Mesendoderm (in vitro differentiated cells): ENCODE data around the gene CCDC148.
"Not testable (repeated sequence)": the region's sequence is repeated elsewhere in the genome, so short reads cannot be mapped to it uniquely, and the experiment has no call there.

Source experiments
- DNase-seq: peaks from one replicate; pipeline ENCODE4 v3.0.0; 2013
- H2AK5ac ChIP-seq: 2 replicates; pipeline ENCODE4 v1.6.1; 2013; ENCODE audit warnings: low read length, inconsistent platforms
- H2BK120ac ChIP-seq: 2 replicates; pipeline ENCODE4 v1.6.1; 2013; ENCODE audit warnings: low read depth, mild to moderate bottlenecking, low read length, moderate library complexity, mixed read lengths
- H2BK15ac ChIP-seq: replicated peaks from 2 replicates; pipeline ENCODE4 v1.6.1; 2013; ENCODE audit warnings: low read depth, mild to moderate bottlenecking, moderate library complexity
- H2BK5ac ChIP-seq: 2 replicates; pipeline ENCODE4 v1.6.1; 2013; ENCODE audit warnings: low read length, inconsistent platforms
- H3K18ac ChIP-seq: 2 replicates; pipeline ENCODE4 v1.6.1; 2013; ENCODE audit warnings: mild to moderate bottlenecking, low read length, mixed read lengths
- H3K23ac ChIP-seq: one replicate; pipeline ENCODE4 v1.6.1; 2013; ENCODE audit warnings: low read length
- H3K27ac ChIP-seq: 2 replicates; pipeline ENCODE4 v1.5.1; 2013; ENCODE audit warnings: low read depth, mild to moderate bottlenecking, inconsistent platforms, low read length, moderate library complexity
- H3K27me3 ChIP-seq: 2 replicates; pipeline ENCODE4 v1.6.1; 2013; ENCODE audit warnings: low read length, control low read depth, mild to moderate bottlenecking, inconsistent platforms; ENCODE audit not compliant: insufficient read depth, poor library complexity
- H3K36me3 ChIP-seq: 2 replicates; pipeline ENCODE4 v1.6.1; 2013; ENCODE audit warnings: low read length, inconsistent platforms; ENCODE audit not compliant: control insufficient read depth, insufficient read depth
- H3K4ac ChIP-seq: one replicate; pipeline ENCODE4 v1.6.1; 2013; ENCODE audit warnings: low read depth, mild to moderate bottlenecking, low read length, moderate library complexity
- H3K4me1 ChIP-seq: 2 replicates; pipeline ENCODE4 v1.6.1; 2013; ENCODE audit warnings: low read depth, low read length, inconsistent platforms; ENCODE audit not compliant: control insufficient read depth
- H3K4me2 ChIP-seq: 2 replicates; pipeline ENCODE4 v1.6.1; 2013; ENCODE audit warnings: low read length
- H3K4me3 ChIP-seq: 2 replicates; pipeline ENCODE4 v1.5.1; 2013; ENCODE audit warnings: mild to moderate bottlenecking, low read length
- H3K56ac ChIP-seq: one replicate; pipeline ENCODE4 v1.6.1; 2013; ENCODE audit warnings: low read length
- H3K79me1 ChIP-seq: 2 replicates; pipeline ENCODE4 v1.6.1; 2013; ENCODE audit warnings: low read length, inconsistent platforms
- H3K79me2 ChIP-seq: 2 replicates; pipeline ENCODE4 v1.6.1; 2013; ENCODE audit warnings: mild to moderate bottlenecking, low read length; ENCODE audit not compliant: control insufficient read depth, insufficient read depth
- H3K9ac ChIP-seq: 2 replicates; pipeline ENCODE4 v1.6.1; 2013; ENCODE audit warnings: low read length, inconsistent platforms
- H4K5ac ChIP-seq: one replicate; pipeline ENCODE4 v1.6.1; 2013; ENCODE audit warnings: low read length
- H4K8ac ChIP-seq: one replicate; pipeline ENCODE4 v1.6.1; 2013; ENCODE audit warnings: low read depth, mild to moderate bottlenecking, control low read depth, low read length, moderate library complexity
- WGBS: extraction: QIAGEN DNeasy Blood & Tissue Kit; methylation state at CpG from one replicate; pipeline ENCODE4 v1.1.7; 2013; ENCODE audit warnings: low lambda C conversion rate, missing lambda C conversion rate; ENCODE audit not compliant: insufficient coverage; ENCODE audit errors: extremely low coverage; 5-methylcytosine and 5-hydroxymethylcytosine counted together

CCDC148 gene

GRCh38 chr2:158234497-158234896 lies 222.1 kb downstream of the CCDC148 start:
- H2BK15ac ChIP-seq: no peak overlapping the region
- H3K79me2 ChIP-seq: no peaks in the 10 kb centered on the region
- H2AK5ac ChIP-seq: no peak overlapping the region
- no peak overlapping the region for H2BK120ac ChIP-seq
- no peak overlapping the region for H3K23ac ChIP-seq
- no peak overlapping the region for H3K4me2 ChIP-seq
- H3K18ac ChIP-seq: no peak overlapping the region
- H4K8ac ChIP-seq: no peak overlapping the region
- H3K9ac ChIP-seq: no peak overlapping the region
- WGBS: no CpG with 5 or more reads among the region's 1 CpG
- no peaks in the 10 kb centered on the region for H3K36me3 ChIP-seq
- H3K4me1 ChIP-seq: no peaks in the 10 kb centered on the region
- H3K27me3 ChIP-seq: no peaks in the 10 kb centered on the region
- no peak overlapping the region for H4K5ac ChIP-seq
- no peaks in the 10 kb centered on the region for H3K79me1 ChIP-seq
- no peak for DNase-seq
- H3K27ac ChIP-seq: no peak overlapping the region
- H3K56ac ChIP-seq: no peak overlapping the region
- H3K4me3 ChIP-seq: no peak overlapping the region
- no peak overlapping the region for H2BK5ac ChIP-seq
- no peak overlapping the region for H3K4ac ChIP-seq

GRCh38 chr2:158232476-158232875 lies 224.1 kb downstream of the CCDC148 start:
- Histone ChIP-seq H3K18ac (no peak overlapping the region), H2AK5ac (no peak overlapping the region), H3K27ac (no peak overlapping the region), H2BK120ac (no peak overlapping the region), H3K56ac (no peak overlapping the region), H3K79me2 (no peaks in the 10 kb centered on the region), H3K9ac (no peak overlapping the region), H2BK15ac (no peak overlapping the region), H3K4me1 (no peaks in the 10 kb centered on the region), H3K79me1 (no peaks in the 10 kb centered on the region), H3K4me2 (no peak overlapping the region), H3K36me3 (no peaks in the 10 kb centered on the region), H3K4ac (no peak overlapping the region), H4K8ac (no peak overlapping the region), H3K4me3 (no peak overlapping the region), H2BK5ac (no peak overlapping the region), H4K5ac (no peak overlapping the region), H3K27me3 (no peaks in the 10 kb centered on the region), H3K23ac (no peak overlapping the region)
- WGBS: no CpG with 5 or more reads among the region's 1 CpG
- no peak for DNase-seq

DNA sequence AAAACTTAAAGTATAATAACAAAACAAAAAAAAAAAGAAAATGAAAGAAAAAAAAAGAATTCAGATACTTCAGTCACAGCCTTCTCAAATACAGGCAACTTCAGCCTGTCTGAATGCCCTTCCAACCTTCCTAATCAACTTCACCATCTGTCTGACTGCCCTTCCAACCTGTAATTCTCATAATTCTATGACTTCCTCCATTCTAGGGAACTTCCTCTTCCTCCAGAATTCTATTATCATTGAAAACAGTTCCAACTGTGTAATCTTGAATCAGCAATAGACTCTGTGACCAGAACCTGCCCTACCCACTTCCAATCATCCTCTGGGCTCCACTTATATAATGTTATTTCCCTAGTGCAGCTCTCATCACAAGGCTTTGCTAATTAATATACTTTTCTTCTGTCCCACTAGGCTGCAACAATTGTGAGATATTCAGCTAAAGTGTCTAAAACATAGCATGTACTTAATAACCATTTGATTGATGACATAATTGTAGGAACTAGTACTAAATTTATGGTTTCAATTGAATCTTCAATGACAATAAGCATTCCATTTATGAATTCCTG lies 227.5 kb downstream of the CCDC148 start:
- no peak overlapping the region for H3K4ac ChIP-seq
- H3K27me3 ChIP-seq: no peaks in the 10 kb centered on the region
- H2BK5ac ChIP-seq: no peak overlapping the region
- H3K4me1 ChIP-seq: no peaks in the 10 kb centered on the region
- H2BK15ac ChIP-seq: no peak overlapping the region
- H3K79me2 ChIP-seq: no peaks in the 10 kb centered on the region
- H3K27ac ChIP-seq: no peak overlapping the region
- no peak overlapping the region for H3K4me3 ChIP-seq
- no peaks in the 10 kb centered on the region for H3K36me3 ChIP-seq
- no peak for DNase-seq
- no peak overlapping the region for H4K8ac ChIP-seq
- H2AK5ac ChIP-seq: no peak overlapping the region
- H3K4me2 ChIP-seq: no peak overlapping the region
- H4K5ac ChIP-seq: no peak overlapping the region
- H3K9ac ChIP-seq: no peak overlapping the region
- no peak overlapping the region for H2BK120ac ChIP-seq
- H3K79me1 ChIP-seq: no peaks in the 10 kb centered on the region
- no peak overlapping the region for H3K56ac ChIP-seq
- no peak overlapping the region for H3K23ac ChIP-seq
- no peak overlapping the region for H3K18ac ChIP-seq

DNA sequence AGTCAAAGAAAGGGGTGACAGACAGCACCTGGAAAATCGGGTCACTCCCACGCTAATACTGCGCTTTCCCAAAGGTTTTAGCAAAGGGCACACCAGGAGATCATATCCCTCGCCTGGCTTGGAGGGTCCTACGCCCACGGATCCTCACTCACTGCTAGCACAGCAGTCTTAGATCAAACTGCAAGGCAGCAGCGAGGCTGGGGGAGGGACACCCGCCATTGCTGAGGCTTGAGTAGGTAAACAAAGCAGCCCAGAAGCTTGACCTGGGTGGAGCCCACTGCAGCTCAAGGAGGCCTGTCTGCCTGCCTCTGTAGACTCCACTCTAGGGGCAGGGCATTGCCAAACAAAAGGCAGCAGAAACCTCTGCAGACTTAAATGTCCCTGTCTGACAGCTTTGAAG lies 233.5 kb downstream of the CCDC148 start:
- not testable (repeated sequence) for H3K79me1 ChIP-seq, H3K56ac ChIP-seq, H2BK15ac ChIP-seq, H3K9ac ChIP-seq, H2BK5ac ChIP-seq, H3K79me2 ChIP-seq, H3K27ac ChIP-seq, DNase-seq, H2AK5ac ChIP-seq, H4K8ac ChIP-seq, H3K4me3 ChIP-seq, H3K36me3 ChIP-seq, H3K4ac ChIP-seq, H4K5ac ChIP-seq, H3K23ac ChIP-seq, H3K4me1 ChIP-seq, H3K27me3 ChIP-seq, H3K18ac ChIP-seq, H2BK120ac ChIP-seq, H3K4me2 ChIP-seq
- no CpG with 5 or more reads among the region's 8 CpGs for WGBS

- no peak overlapping the region for H3K4ac ChIP-seq
- H3K4me1 ChIP-seq: no peaks in the 10 kb centered on the region
- H3K36me3 ChIP-seq: no peaks in the 10 kb centered on the region
- no peak overlapping the region for H3K27ac ChIP-seq
- H4K8ac ChIP-seq: no peak overlapping the region
- H2BK120ac ChIP-seq: no peak overlapping the region
- H2BK15ac ChIP-seq: no peak overlapping the region
- H3K9ac ChIP-seq: no peak overlapping the region
- no CpG with 5 or more reads among the region's 4 CpGs for WGBS
- no peaks in the 10 kb centered on the region for H3K27me3 ChIP-seq
- H3K79me1 ChIP-seq: no peaks in the 10 kb centered on the region
- H4K5ac ChIP-seq: no peak overlapping the region
- H2BK5ac ChIP-seq: no peak overlapping the region
- H3K18ac ChIP-seq: no peak overlapping the region
- H2AK5ac ChIP-seq: no peak overlapping the region
- H3K4me3 ChIP-seq: no peak overlapping the region
- no peaks in the 10 kb centered on the region for H3K79me2 ChIP-seq
- no peak overlapping the region for H3K56ac ChIP-seq
- H3K4me2 ChIP-seq: no peak overlapping the region
- no peak for DNase-seq
- no peak overlapping the region for H3K23ac ChIP-seq
Observed at GRCh38 chr2:158221063-158222020, 235.2 kb downstream of the CCDC148 start.
